Activated naive CD8-positive, alpha-beta T cell treated with anti-CD3 and anti-CD28 coated beads, Interleukin-2, amount 50 U/mL, for 24 hours (primary cell): ENCODE data around the gene SPRR4.
"Not testable (repeated sequence)": the region's sequence is repeated elsewhere in the genome, so short reads cannot be mapped to it uniquely, and the experiment has no call there.

Experiments
- ATAC-seq: fragments of 150-1000 bp; cut with Tn5 transposase; one replicate; pipeline ENCODE4 v1.10.0; 2021
- DNase-seq: peaks from one replicate; pipeline ENCODE4 v3.0.0; 2021
- H3K27ac Mint-ChIP-seq: one replicate; pipeline ENCODE4 v1.8.0; 2021; ENCODE audit warnings: mild to moderate bottlenecking, mixed read lengths
- H3K27me3 Mint-ChIP-seq: one replicate; pipeline ENCODE4 v1.8.0; 2021; ENCODE audit warnings: mixed read lengths
- H3K36me3 Mint-ChIP-seq: one replicate; pipeline ENCODE4 v1.8.0; 2021; ENCODE audit warnings: low read depth, mixed read lengths
- H3K4me1 Mint-ChIP-seq: one replicate; pipeline ENCODE4 v1.8.0; 2021; ENCODE audit warnings: mixed read lengths
- H3K4me3 Mint-ChIP-seq: one replicate; pipeline ENCODE4 v1.8.0; 2021; ENCODE audit warnings: mild to moderate bottlenecking, moderate library complexity, mixed read lengths
- H3K9me3 Mint-ChIP-seq: one replicate; pipeline ENCODE4 v1.8.0; 2021; ENCODE audit warnings: mixed read lengths

Gene SPRR4

GRCh38 chr1:152981146-152981871, 10.9 kb downstream of the SPRR4 start:
- ATAC-seq (no peak), DNase-seq (no peak)
- Mint-ChIP-seq H3K27me3 (peaks cover 20% of the 10 kb centered on the region), H3K36me3 (no peaks in the 10 kb centered on the region), H3K9me3 (no peaks in the 10 kb centered on the region), H3K4me3 (no peak overlapping the region), H3K27ac (no peak overlapping the region), H3K4me1 (no peaks in the 10 kb centered on the region)

- no peak overlapping the region for H3K4me3 Mint-ChIP-seq
- no peak overlapping the region for H3K27ac Mint-ChIP-seq
- no peaks in the 10 kb centered on the region for H3K36me3 Mint-ChIP-seq
- H3K27me3 Mint-ChIP-seq, result peaks cover 19% of the 10 kb centered on the region
- ATAC-seq (no peak), DNase-seq (no peak)
- no peaks in the 10 kb centered on the region for H3K9me3 Mint-ChIP-seq
- H3K4me1 Mint-ChIP-seq, result no peaks in the 10 kb centered on the region
Measured at GRCh38 chr1:152982076-152982475, 11.6 kb downstream of the SPRR4 start.

GRCh38 chr1:152983234-152983633, 12.8 kb downstream of the SPRR4 start:
- Mint-ChIP-seq H3K27ac (no peak overlapping the region), H3K9me3 (no peaks in the 10 kb centered on the region), H3K4me3 (no peak overlapping the region), H3K36me3 (no peaks in the 10 kb centered on the region), H3K27me3 (peaks cover 19% of the 10 kb centered on the region), H3K4me1 (no peaks in the 10 kb centered on the region)
- no peak for ATAC-seq
- DNase-seq, result no peak

- Mint-ChIP-seq H3K27ac (no peak within 1 kb of the TSS), H3K4me3 (no peak within 1 kb of the TSS), H3K36me3 (no peaks in the 10 kb centered on the region), H3K9me3 (no peaks in the 10 kb centered on the region), H3K4me1 (no peaks in the 10 kb centered on the region), H3K27me3 (peaks cover 19% of the 10 kb centered on the region)
- DNase-seq, result no peak
- no peak for ATAC-seq
Measured at GRCh38 chr1:152983743-152984142, 13.3 kb downstream of the SPRR4 start, which contains the start of gene SPRR1A. SPRR1A (plus strand) TSS chr1:152984081; CDS start chr1:152985231, 1,150 bp downstream.

GRCh38 chr1:152986578-152986977, 16.1 kb downstream of the SPRR4 start:
- Mint-ChIP-seq H3K36me3 (no peaks in the 10 kb centered on the region), H3K27me3 (peaks cover 13% of the 10 kb centered on the region), H3K4me3 (no peak overlapping the region), H3K27ac (no peak overlapping the region), H3K4me1 (no peaks in the 10 kb centered on the region), H3K9me3 (no peaks in the 10 kb centered on the region)
- ATAC-seq (no peak), DNase-seq (no peak)

GRCh38 chr1:152993186-152993585, 22.7 kb downstream of the SPRR4 start:
- no peaks in the 10 kb centered on the region for H3K4me1 Mint-ChIP-seq
- DNase-seq (no peak), ATAC-seq (no peak)
- no peak overlapping the region for H3K27ac Mint-ChIP-seq
- H3K4me3 Mint-ChIP-seq, result no peak overlapping the region
- H3K9me3 Mint-ChIP-seq, result peaks cover 4% of the 10 kb centered on the region
- H3K36me3 Mint-ChIP-seq, result no peaks in the 10 kb centered on the region
- H3K27me3 Mint-ChIP-seq, result peaks cover 15% of the 10 kb centered on the region

- DNase-seq (no peak), ATAC-seq (no peak)
- Mint-ChIP-seq H3K4me3 (no peak overlapping the region), H3K4me1 (no peaks in the 10 kb centered on the region), H3K27me3 (peaks cover 21% of the 10 kb centered on the region), H3K36me3 (no peaks in the 10 kb centered on the region), H3K9me3 (peaks cover 4% of the 10 kb centered on the region), H3K27ac (no peak overlapping the region)
Measured at GRCh38 chr1:152995842-152996241, 25.4 kb downstream of the SPRR4 start.

- Mint-ChIP-seq H3K9me3 (peaks cover 4% of the 10 kb centered on the region), H3K4me3 (no peak overlapping the region), H3K27me3 (peaks cover 20% of the 10 kb centered on the region), H3K36me3 (no peaks in the 10 kb centered on the region), H3K27ac (no peak overlapping the region), H3K4me1 (no peaks in the 10 kb centered on the region)
- no peak for DNase-seq
- no peak for ATAC-seq
Measured at GRCh38 chr1:152996633-152997400, 26.4 kb downstream of the SPRR4 start.

- no peaks in the 10 kb centered on the region for H3K4me1 Mint-ChIP-seq
- no peak overlapping the region for H3K27ac Mint-ChIP-seq
- H3K36me3 Mint-ChIP-seq, result no peaks in the 10 kb centered on the region
- peaks cover 17% of the 10 kb centered on the region for H3K27me3 Mint-ChIP-seq
- ATAC-seq (no peak), DNase-seq (no peak)
- H3K4me3 Mint-ChIP-seq, result no peak overlapping the region
- H3K9me3 Mint-ChIP-seq, result peaks cover 4% of the 10 kb centered on the region
Measured at GRCh38 chr1:152997901-152998300, 27.5 kb downstream of the SPRR4 start.

- no peak overlapping the region for H3K4me3 Mint-ChIP-seq
- H3K4me1 Mint-ChIP-seq, result no peaks in the 10 kb centered on the region
- no peak for DNase-seq
- H3K36me3 Mint-ChIP-seq, result no peaks in the 10 kb centered on the region
- peaks cover 16% of the 10 kb centered on the region for H3K27me3 Mint-ChIP-seq
- H3K27ac Mint-ChIP-seq, result no peak overlapping the region
- ATAC-seq, result no peak
- H3K9me3 Mint-ChIP-seq, result peaks cover 4% of the 10 kb centered on the region
Measured at GRCh38 chr1:152998476-152998875, 28.0 kb downstream of the SPRR4 start.

GRCh38 chr1:152999818-153000217, 29.4 kb downstream of the SPRR4 start:
- Mint-ChIP-seq H3K27ac (no peak overlapping the region), H3K4me1 (no peaks in the 10 kb centered on the region), H3K4me3 (no peak overlapping the region), H3K9me3 (peaks cover 4% of the 10 kb centered on the region), H3K27me3 (peaks cover 16% of the 10 kb centered on the region), H3K36me3 (no peaks in the 10 kb centered on the region)
- no peak for DNase-seq
- ATAC-seq, result no peak

GRCh38 chr1:153000294-153000693, 29.8 kb downstream of the SPRR4 start:
- H3K4me3 Mint-ChIP-seq, result no peak overlapping the region
- peaks cover 4% of the 10 kb centered on the region for H3K9me3 Mint-ChIP-seq
- H3K27me3 Mint-ChIP-seq, result peaks cover 16% of the 10 kb centered on the region
- ATAC-seq (no peak), DNase-seq (no peak)
- H3K36me3 Mint-ChIP-seq, result no peaks in the 10 kb centered on the region
- no peak overlapping the region for H3K27ac Mint-ChIP-seq
- no peaks in the 10 kb centered on the region for H3K4me1 Mint-ChIP-seq

- Mint-ChIP-seq H3K9me3 (no peaks in the 10 kb centered on the region), H3K4me1 (no peaks in the 10 kb centered on the region), H3K36me3 (no peaks in the 10 kb centered on the region), H3K27me3 (peaks cover 16% of the 10 kb centered on the region), H3K4me3 (no peak within 1 kb of the TSS), H3K27ac (no peak within 1 kb of the TSS)
- DNase-seq (no peak), ATAC-seq (no peak)
Measured at GRCh38 chr1:153001382-153001781, 30.9 kb downstream of the SPRR4 start, which contains the start of gene SPRR3. SPRR3 (plus strand) TSS chr1:153001749; CDS start chr1:153003021, 1,272 bp downstream.

GRCh38 chr1:153011235-153011758, 40.8 kb downstream of the SPRR4 start:
- not testable (repeated sequence) for H3K27ac Mint-ChIP-seq, H3K9me3 Mint-ChIP-seq, H3K36me3 Mint-ChIP-seq, H3K4me3 Mint-ChIP-seq, DNase-seq, H3K4me1 Mint-ChIP-seq, ATAC-seq
- peaks cover 14% of the 10 kb centered on the region for H3K27me3 Mint-ChIP-seq

GRCh38 chr1:153021829-153022228, 51.4 kb downstream of the SPRR4 start:
- peaks cover 21% of the 10 kb centered on the region for H3K27me3 Mint-ChIP-seq

More at GRCh38 chr1:153021829-153022228, 51.4 kb downstream of the SPRR4 start:
- H3K27ac Mint-ChIP-seq, H3K4me1 Mint-ChIP-seq, ATAC-seq, H3K4me3 Mint-ChIP-seq, H3K36me3 Mint-ChIP-seq, DNase-seq, H3K9me3 Mint-ChIP-seq: not testable (repeated sequence)
